PFSK-1 (cell line): ENCODE measurements around the gene LRMDA.

Experiments used
- FOXP2 ChIP-seq: optimal IDR thresholded peaks from 2 replicates; pipeline ENCODE3; 2011; ENCODE audit warnings: borderline replicate concordance, control low read depth, inconsistent platforms; ENCODE audit not compliant: insufficient read depth; ENCODE audit errors: extremely low read length, extremely low read depth
- POLR2AphosphoS5 ChIP-seq: IDR thresholded peaks from 2 replicates; pipeline ENCODE4 v1.6.1; 2012; ENCODE audit warnings: low read depth, mild to moderate bottlenecking, control low read depth, low read length, moderate library complexity
- REST ChIP-seq, 2 experiments: IDR thresholded peaks; 2 replicates each; pipeline versions ENCODE4 v1.6.1 to v1.8.0; 2011 to 2012; ENCODE audit warnings: low read depth in 2 of 2, low read length in 2 of 2, control low read depth in 1 of 2, inconsistent platforms in 1 of 2, mild to moderate bottlenecking in 1 of 2, moderate library complexity in 1 of 2; ENCODE audit not compliant: insufficient read depth in 1 of 2
- SIN3A ChIP-seq: IDR thresholded peaks from 2 replicates; pipeline ENCODE4 v1.6.1; 2012; ENCODE audit warnings: mild to moderate bottlenecking, low read length, moderate library complexity, borderline replicate concordance; ENCODE audit not compliant: insufficient read depth
- TAF1 ChIP-seq: IDR thresholded peaks from 2 replicates; pipeline ENCODE4 v1.6.1; 2012; ENCODE audit warnings: low read length, control low read depth, borderline replicate concordance; ENCODE audit not compliant: insufficient read depth

Gene LRMDA

GRCh38 chr10:75948583-75948982, 517.2 kb downstream of the LRMDA start:
- TF ChIP-seq FOXP2, result no peak
- no peak for TF ChIP-seq POLR2AphosphoS5

GRCh38 chr10:75950307-75950706, 518.9 kb downstream of the LRMDA start:
- TF ChIP-seq TAF1, result no peak
- no peak for TF ChIP-seq FOXP2
- TF ChIP-seq REST (IDR thresholded peaks at IDR 0.05; ENCODE audit: insufficient read depth in 1 of 2, low read depth in 2 of 2, low read length in 2 of 2), result no peak
- TF ChIP-seq POLR2AphosphoS5, result no peak
- no peak for TF ChIP-seq SIN3A

GRCh38 chr10:75950997-75951589, 519.7 kb downstream of the LRMDA start:
- TF ChIP-seq POLR2AphosphoS5 (no peak), SIN3A (no peak), REST (IDR thresholded peaks at IDR 0.05; ENCODE audit: insufficient read depth in 1 of 2, low read depth in 2 of 2, low read length in 2 of 2) (no peak)

- TF ChIP-seq REST (IDR thresholded peaks at IDR 0.05; ENCODE audit: insufficient read depth in 1 of 2, low read depth in 2 of 2, low read length in 2 of 2) (no peak), POLR2AphosphoS5 (no peak), SIN3A (no peak), FOXP2 (no peak), TAF1 (no peak)
These were observed 520.2 kb downstream of the LRMDA start for GRCh38 chr10:75951627-75952026.

GRCh38 chr10:75952093-75952492, 520.7 kb downstream of the LRMDA start:
- TF ChIP-seq REST (IDR thresholded peaks at IDR 0.05; ENCODE audit: insufficient read depth in 1 of 2, low read depth in 2 of 2, low read length in 2 of 2) (no peak), FOXP2 (no peak), SIN3A (no peak), TAF1 (no peak), POLR2AphosphoS5 (no peak)
